WI38 (cell line): Measurements from ENCODE around the gene PRSS48.
"Not testable (repeated sequence)": the region's sequence is repeated elsewhere in the genome, so short reads cannot be mapped to it uniquely, and the experiment has no call there.

ENCODE experiments used
- H3K4me3 ChIP-seq: 2 replicates; pipeline ENCODE4 v1.5.1; 2011; ENCODE audit warnings: low read depth, mild to moderate bottlenecking, control low read depth, low read length
- TF ChIP-seq, protein P1 (sequence below): IDR thresholded peaks from 2 replicates; pipeline ENCODE4 v1.5.1; 2012; ENCODE audit warnings: low read depth, mild to moderate bottlenecking, control low read depth, low read length

Gene PRSS48

DNA sequence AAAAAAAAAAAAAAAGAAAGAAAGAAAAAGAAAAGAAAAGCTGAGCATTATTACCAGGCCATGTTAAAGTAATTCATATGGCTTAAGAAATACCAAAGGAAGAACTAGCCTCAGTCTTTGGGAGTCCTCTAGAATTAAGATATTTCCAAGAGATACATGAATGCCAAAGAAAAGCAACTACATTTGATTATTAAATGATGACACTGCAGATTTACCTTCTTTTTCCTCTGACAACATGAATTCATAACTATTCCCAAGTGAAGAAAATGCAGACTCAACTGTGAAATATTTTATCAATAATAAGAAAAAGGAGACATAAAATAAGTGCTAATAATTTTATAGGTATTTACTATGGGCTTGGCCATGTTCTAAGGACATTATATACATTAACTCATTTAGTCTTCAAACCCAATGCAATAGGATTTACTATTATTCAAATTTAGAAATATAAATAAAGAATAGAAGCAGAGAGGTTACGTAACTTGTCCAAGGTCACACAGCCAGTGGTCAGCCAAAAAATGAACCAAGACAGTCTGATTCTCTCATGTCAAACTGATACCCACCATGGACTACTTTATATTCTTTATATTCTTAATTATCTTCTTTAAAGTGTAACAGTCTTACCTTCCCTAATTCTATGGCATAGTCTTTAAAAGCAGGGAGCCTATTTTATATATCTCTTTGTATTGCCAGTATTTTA, 41.5 kb downstream of the PRSS48 start:
- TF ChIP-seq, protein P1, sequence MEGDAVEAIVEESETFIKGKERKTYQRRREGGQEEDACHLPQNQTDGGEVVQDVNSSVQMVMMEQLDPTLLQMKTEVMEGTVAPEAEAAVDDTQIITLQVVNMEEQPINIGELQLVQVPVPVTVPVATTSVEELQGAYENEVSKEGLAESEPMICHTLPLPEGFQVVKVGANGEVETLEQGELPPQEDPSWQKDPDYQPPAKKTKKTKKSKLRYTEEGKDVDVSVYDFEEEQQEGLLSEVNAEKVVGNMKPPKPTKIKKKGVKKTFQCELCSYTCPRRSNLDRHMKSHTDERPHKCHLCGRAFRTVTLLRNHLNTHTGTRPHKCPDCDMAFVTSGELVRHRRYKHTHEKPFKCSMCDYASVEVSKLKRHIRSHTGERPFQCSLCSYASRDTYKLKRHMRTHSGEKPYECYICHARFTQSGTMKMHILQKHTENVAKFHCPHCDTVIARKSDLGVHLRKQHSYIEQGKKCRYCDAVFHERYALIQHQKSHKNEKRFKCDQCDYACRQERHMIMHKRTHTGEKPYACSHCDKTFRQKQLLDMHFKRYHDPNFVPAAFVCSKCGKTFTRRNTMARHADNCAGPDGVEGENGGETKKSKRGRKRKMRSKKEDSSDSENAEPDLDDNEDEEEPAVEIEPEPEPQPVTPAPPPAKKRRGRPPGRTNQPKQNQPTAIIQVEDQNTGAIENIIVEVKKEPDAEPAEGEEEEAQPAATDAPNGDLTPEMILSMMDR = no peak
- H3K4me3 ChIP-seq = no peak overlapping the region

DNA sequence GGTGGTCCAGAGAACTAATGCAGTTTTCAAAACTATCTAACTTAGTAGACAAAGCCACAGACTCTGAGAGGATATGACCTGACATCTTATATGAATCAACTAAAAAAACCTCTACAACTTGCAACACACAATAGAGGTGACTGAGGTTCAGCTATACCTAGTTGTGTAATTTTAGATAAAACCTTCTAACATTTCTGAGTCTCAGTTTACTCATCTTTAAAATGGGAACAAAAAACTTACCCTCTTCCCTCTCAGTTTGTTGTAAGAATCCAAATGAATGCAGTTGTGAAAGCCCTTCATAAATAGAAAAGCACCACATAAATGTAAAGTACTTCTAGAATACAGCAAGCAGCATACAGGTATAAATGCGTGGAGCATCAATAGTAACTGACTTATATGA, 42.5 kb downstream of the PRSS48 start:
- TF ChIP-seq, protein P1 = no peak
- H3K4me3 ChIP-seq = no peak overlapping the region

GRCh38 chr4:151321586-151321985, 44.6 kb downstream of the PRSS48 start:
- TF ChIP-seq, protein P1 = no peak
- H3K4me3 ChIP-seq = no peak overlapping the region

DNA sequence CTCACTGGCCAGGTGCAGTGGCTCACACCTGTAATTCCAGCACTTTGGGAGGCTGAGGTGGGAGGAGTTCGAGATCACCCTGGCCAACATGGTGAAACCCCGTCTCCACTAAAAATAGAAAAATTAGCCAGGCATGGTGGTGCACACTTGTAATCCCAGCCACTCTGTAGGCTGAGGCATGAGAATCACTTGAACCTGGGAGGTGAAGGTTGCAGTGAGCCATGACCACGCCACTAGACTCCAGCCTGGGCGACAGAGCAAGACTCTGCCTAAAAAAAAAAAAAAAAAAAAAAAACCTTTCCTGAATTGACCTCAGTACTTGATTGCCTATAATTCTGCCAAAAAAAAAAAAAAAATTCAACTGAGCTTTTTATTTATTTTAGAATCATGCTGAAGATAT, 45.2 kb downstream of the PRSS48 start:
- H3K4me3 ChIP-seq = not testable (repeated sequence)

- H3K4me3 ChIP-seq = no peak overlapping the region
- TF ChIP-seq, protein P1 = no peak
Measured at GRCh38 chr4:151322570-151322969, 45.6 kb downstream of the PRSS48 start.

DNA sequence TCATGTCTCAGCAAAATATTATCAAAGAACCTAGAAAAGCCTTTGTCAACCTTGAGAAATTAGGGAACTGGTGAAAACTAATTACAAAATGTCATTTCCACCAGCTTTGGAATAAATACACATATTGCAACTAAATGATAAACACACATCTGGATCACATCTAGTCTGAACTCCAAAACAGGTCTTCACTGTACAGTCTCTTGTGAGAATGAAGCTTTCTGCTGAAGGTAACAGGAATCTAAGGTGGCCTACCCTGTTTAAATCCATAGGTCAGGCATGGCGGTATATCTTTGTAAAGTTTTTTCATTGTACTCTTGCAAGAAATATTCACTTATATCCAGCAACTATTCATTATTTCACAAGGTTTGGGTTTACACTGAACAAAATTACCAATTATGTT, 46.7 kb downstream of the PRSS48 start:
- TF ChIP-seq, protein P1 = no peak
- H3K4me3 ChIP-seq = no peak overlapping the region

- TF ChIP-seq, protein P1 = no peak
- H3K4me3 ChIP-seq = peak overlapping the region; percentile 72
Measured at GRCh38 chr4:151324124-151324751, 47.3 kb downstream of the PRSS48 start.
